Measurements from ENCODE around the gene GRAMD4.

GRCh38 chr22:46587061-46587460 lies 33.1 kb upstream of the GRAMD4 start:
- TF ChIP-seq CTCF (IDR thresholded peaks at IDR 0.05) = no peak
- TF ChIP-seq POLR2A (IDR thresholded peaks at IDR 0.05) = no peak

Measured in testis (tissue), 2 donors.